IPS DF 6.9 (cell line): ENCODE measurements around the gene MAD1L1.
"Not testable (repeated sequence)": the region's sequence is repeated elsewhere in the genome, so short reads cannot be mapped to it uniquely, and the experiment has no call there.

Experiments used
- DNase-seq: peaks from one replicate; pipeline ENCODE4 v3.0.0-alpha.2; 2013; ENCODE audit warnings: low read depth, low spot score
- H3K27ac ChIP-seq: one replicate; pipeline ENCODE4 v1.5.1; 2013; ENCODE audit warnings: low read length, control low read depth
- H3K27me3 ChIP-seq: 2 replicates; pipeline ENCODE4 v1.6.1; 2013; ENCODE audit warnings: mild to moderate bottlenecking, low read length; ENCODE audit not compliant: control insufficient read depth, insufficient read depth
- H3K36me3 ChIP-seq: 2 replicates; pipeline ENCODE4 v1.6.1; 2013; ENCODE audit warnings: low read length; ENCODE audit not compliant: control insufficient read depth, insufficient read depth
- H3K4me1 ChIP-seq: 2 replicates; pipeline ENCODE4 v1.6.1; 2013; ENCODE audit warnings: low read length; ENCODE audit not compliant: control insufficient read depth, insufficient read depth
- H3K4me3 ChIP-seq: 2 replicates; pipeline ENCODE4 v1.5.1; 2013; ENCODE audit warnings: mild to moderate bottlenecking, low read length
- H3K9me3 ChIP-seq: 2 replicates; pipeline ENCODE4 v1.6.1; 2013; ENCODE audit warnings: low read length, inconsistent platforms; ENCODE audit not compliant: control insufficient read depth, insufficient read depth
- whole genome bisulfite sequencing: extraction: QIAGEN DNeasy Blood & Tissue Kit; methylation state at CpG from one replicate; pipeline ENCODE4 v1.1.7; 2013; ENCODE audit warnings: mixed read lengths, missing lambda C conversion rate; ENCODE audit not compliant: insufficient read length, insufficient coverage; 5-methylcytosine and 5-hydroxymethylcytosine counted together

MAD1L1 gene

GRCh38 chr7:2272031-2272430, 39.3 kb upstream of the MAD1L1 start:
- no CpG with 5 or more reads among the region's 9 CpGs for WGBS
- no peaks in the 10 kb centered on the region for H3K27me3 ChIP-seq
- H3K9me3 ChIP-seq: no peaks in the 10 kb centered on the region
- no peak overlapping the region for H3K27ac ChIP-seq
- H3K4me3 ChIP-seq: no peak overlapping the region
- no peak for DNase-seq
- H3K4me1 ChIP-seq: 0 out of 2 replicates have a peak, but pooled peaks cover 1% of the 10 kb centered on the region
- no peaks in the 10 kb centered on the region for H3K36me3 ChIP-seq

- DNase-seq: no peak
- 0 out of 2 replicates have a peak, but pooled peaks cover 1% of the 10 kb centered on the region for H3K4me1 ChIP-seq
- no peaks in the 10 kb centered on the region for H3K36me3 ChIP-seq
- WGBS: no CpG with 5 or more reads among the region's 27 CpGs
- no peak overlapping the region for H3K27ac ChIP-seq
- no peaks in the 10 kb centered on the region for H3K27me3 ChIP-seq
- H3K4me3 ChIP-seq: no peak overlapping the region
- no peaks in the 10 kb centered on the region for H3K9me3 ChIP-seq
Observed at GRCh38 chr7:2271273-2272026, 38.7 kb upstream of the MAD1L1 start.

DNA sequence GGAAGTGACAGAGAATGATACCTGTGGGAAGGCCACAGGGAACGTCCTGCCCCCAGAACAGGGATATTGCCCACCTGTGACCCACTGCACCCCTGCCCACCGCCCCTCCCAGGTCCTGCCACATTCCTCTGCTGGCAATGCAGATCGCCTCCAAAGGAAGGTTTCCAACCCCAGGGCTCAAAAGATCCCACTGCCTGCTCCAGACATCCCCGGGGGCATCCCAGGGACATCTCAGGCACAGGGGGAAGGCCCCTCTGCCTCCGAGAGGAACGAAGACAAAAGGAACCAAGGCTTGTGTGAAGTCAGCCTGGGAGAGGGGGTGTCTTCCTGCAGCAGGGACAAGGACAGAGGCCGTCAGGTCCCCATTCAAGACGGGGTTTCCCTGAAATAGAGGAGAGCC, 37.8 kb upstream of the MAD1L1 start:
- no CpG with 5 or more reads among the region's 8 CpGs for WGBS
- H3K27ac ChIP-seq: no peak overlapping the region
- no peak overlapping the region for H3K4me3 ChIP-seq
- 0 out of 2 replicates have a peak, but pooled peaks cover 1% of the 10 kb centered on the region for H3K4me1 ChIP-seq
- no peaks in the 10 kb centered on the region for H3K36me3 ChIP-seq
- H3K9me3 ChIP-seq: no peaks in the 10 kb centered on the region
- no peak for DNase-seq
- no peaks in the 10 kb centered on the region for H3K27me3 ChIP-seq

DNA sequence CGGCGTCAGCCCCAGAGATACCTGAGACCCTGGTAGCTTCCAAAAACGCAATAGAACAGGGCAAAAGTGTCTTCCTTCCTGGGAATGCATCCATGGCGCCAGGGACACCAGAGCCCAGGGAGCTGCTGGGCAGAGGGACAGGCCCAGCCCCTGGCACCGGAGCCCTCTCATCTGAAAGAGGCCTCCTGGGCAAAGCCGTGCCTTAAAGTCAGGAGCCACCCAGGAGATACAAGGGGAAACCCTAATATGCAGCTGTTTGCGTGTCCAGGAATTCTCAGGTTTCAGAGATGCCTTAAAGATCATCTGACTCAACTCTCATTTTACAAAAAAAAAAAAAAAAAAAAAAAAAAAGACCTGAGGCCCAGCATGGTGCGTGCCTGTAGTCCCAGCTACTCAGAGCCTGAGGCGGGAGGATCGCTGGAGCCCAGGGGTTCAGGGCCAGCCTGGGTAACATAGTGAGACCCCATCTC, 37.3 kb upstream of the MAD1L1 start:
- Histone ChIP-seq H3K4me3 (no peak overlapping the region), H3K36me3 (no peaks in the 10 kb centered on the region), H3K27me3 (no peaks in the 10 kb centered on the region), H3K9me3 (no peaks in the 10 kb centered on the region), H3K4me1 (0 out of 2 replicates have a peak, but pooled peaks cover 1% of the 10 kb centered on the region), H3K27ac (no peak overlapping the region)
- no CpG with 5 or more reads among the region's 10 CpGs for whole genome bisulfite sequencing
- DNase-seq: no peak

DNA sequence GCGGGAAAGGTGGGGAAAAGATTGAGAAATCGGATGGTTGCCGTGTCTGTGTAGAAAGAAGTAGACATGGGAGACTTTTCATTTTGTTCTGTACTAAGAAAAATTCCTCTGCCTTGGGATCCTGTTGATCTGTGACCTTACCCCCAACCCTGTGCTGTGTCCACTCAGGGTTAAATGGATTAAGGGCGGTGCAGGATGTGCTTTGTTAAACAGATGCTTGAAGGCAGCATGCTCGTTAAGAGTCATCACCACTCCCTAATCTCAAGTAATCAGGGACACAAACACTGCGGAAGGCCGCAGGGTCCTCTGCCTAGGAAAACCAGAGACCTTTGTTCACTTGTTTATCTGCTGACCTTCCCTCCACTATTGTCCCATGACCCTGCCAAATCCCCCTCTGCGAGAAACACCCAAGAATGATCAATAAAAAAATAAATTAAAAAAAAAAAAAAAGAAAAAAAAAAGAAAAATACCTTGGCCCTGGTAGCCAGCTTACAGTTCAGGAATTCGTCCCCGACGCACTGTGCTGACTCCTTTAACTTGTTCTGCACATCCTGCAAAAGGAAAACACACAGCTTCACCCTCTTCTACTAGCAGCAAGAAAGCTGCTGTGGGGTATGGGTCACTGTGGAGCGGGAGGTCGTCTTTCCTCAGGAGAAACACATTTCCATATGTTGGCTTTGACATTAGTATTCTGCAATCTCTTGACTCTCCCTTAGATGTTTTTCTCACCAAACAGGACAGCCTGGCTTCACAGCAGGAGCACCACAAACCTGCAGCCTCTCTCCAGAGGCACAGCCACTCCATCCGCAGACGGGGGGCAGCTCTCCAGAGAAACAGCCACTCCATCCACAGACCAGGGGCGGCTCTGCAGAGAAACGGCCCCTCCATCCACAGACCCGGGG, 36.6 kb upstream of the MAD1L1 start:
- WGBS: no CpG with 5 or more reads among the region's 18 CpGs
- DNase-seq, H3K4me1 ChIP-seq, H3K27me3 ChIP-seq, H3K4me3 ChIP-seq, H3K9me3 ChIP-seq, H3K27ac ChIP-seq, H3K36me3 ChIP-seq: not testable (repeated sequence)

GRCh38 chr7:2266911-2267310, 34.2 kb upstream of the MAD1L1 start:
- peaks cover 5% of the 10 kb centered on the region for H3K36me3 ChIP-seq
- no peak for DNase-seq
- no peaks in the 10 kb centered on the region for H3K9me3 ChIP-seq
- WGBS: no CpG with 5 or more reads among the region's 10 CpGs
- H3K27ac ChIP-seq: no peak overlapping the region
- no peaks in the 10 kb centered on the region for H3K27me3 ChIP-seq
- 0 out of 2 replicates have a peak, but pooled peaks cover 1% of the 10 kb centered on the region for H3K4me1 ChIP-seq
- H3K4me3 ChIP-seq: no peak overlapping the region

GRCh38 chr7:2264158-2264557, 31.4 kb upstream of the MAD1L1 start:
- H3K4me1 ChIP-seq: no peaks in the 10 kb centered on the region
- DNase-seq: no peak

GRCh38 chr7:2263176-2263575, 30.4 kb upstream of the MAD1L1 start:
- Histone ChIP-seq H3K27ac (no peak overlapping the region), H3K36me3 (peaks cover 11% of the 10 kb centered on the region), H3K9me3 (no peaks in the 10 kb centered on the region), H3K27me3 (no peaks in the 10 kb centered on the region), H3K4me1 (no peaks in the 10 kb centered on the region), H3K4me3 (no peak overlapping the region)
- no CpG with 5 or more reads among the region's 18 CpGs for WGBS
- no peak for DNase-seq

More at GRCh38 chr7:2264158-2264557, 31.4 kb upstream of the MAD1L1 start:
- Histone ChIP-seq H3K9me3 (no peaks in the 10 kb centered on the region), H3K27ac (no peak overlapping the region), H3K36me3 (peaks cover 5% of the 10 kb centered on the region), H3K4me3 (no peak overlapping the region), H3K27me3 (no peaks in the 10 kb centered on the region)
- no CpG with 5 or more reads among the region's 23 CpGs for WGBS

- DNase-seq: no peak
- Histone ChIP-seq H3K27ac (no peak overlapping the region), H3K4me1 (no peaks in the 10 kb centered on the region), H3K9me3 (no peaks in the 10 kb centered on the region), H3K27me3 (no peaks in the 10 kb centered on the region), H3K4me3 (no peak overlapping the region), H3K36me3 (peaks cover 17% of the 10 kb centered on the region)
- WGBS: no CpG with 5 or more reads among the region's 14 CpGs
Observed at GRCh38 chr7:2261611-2262010, 28.9 kb upstream of the MAD1L1 start.

DNA sequence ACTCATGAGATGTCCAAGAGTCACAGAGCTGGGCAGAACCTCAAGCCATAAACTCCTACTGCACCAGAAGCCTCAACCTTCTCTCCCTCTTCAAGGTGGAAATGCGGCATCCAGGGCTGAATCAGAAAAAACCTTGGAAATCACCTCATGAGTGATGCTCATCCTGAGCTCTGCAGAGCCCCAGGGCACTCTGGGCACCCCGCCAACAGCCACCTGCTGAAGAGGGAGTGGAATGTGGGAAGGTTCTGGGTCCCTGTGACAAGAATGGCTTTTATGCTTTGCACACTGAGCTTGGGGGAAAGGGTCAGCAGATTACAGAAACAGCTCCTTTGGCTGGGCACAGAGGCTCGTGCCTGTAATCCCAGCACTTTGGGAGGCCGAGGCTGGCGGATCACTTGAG, 28.1 kb upstream of the MAD1L1 start:
- no peaks in the 10 kb centered on the region for H3K4me1 ChIP-seq

More for the DNA sequence above, 28.1 kb upstream of the MAD1L1 start:
- WGBS: no CpG with 5 or more reads among the region's 5 CpGs
- no peak overlapping the region for H3K27ac ChIP-seq
- no peak overlapping the region for H3K4me3 ChIP-seq
- H3K9me3 ChIP-seq: no peaks in the 10 kb centered on the region
- H3K27me3 ChIP-seq: no peaks in the 10 kb centered on the region
- peaks cover 20% of the 10 kb centered on the region for H3K36me3 ChIP-seq
- no peak for DNase-seq
